GM23248 (cell line): ENCODE results near the gene EGFL7. TPM values are rescaled to one million over a fixed set of nuclear protein-coding genes. Genes with fewer than 3 reads are reported as not detected.

Experiments
- DNase-seq: peaks from one replicate; pipeline ENCODE4 v3.0.0-alpha.2; 2015
- H2AFZ ChIP-seq: fragments of 200-600 bp; sonication (generic); 2 replicates; pipeline ENCODE4 v1.6.1; 2016; ENCODE audit warnings: antibody characterized with exemption
- H3F3A ChIP-seq: fragments of 200-600 bp; sonication (generic); 2 replicates; pipeline ENCODE4 v1.6.1; 2016; ENCODE audit warnings: mild to moderate bottlenecking, antibody characterized with exemption, mixed run types; ENCODE audit not compliant: insufficient read depth
- H3K27ac ChIP-seq: fragments of 200-600 bp; sonication (generic); 2 replicates; pipeline ENCODE4 v1.5.1; 2016; ENCODE audit warnings: mild to moderate bottlenecking
- H3K27me3 ChIP-seq: fragments of 200-600 bp; sonication (generic); replicated peaks from 2 replicates; pipeline ENCODE4 v1.6.1; 2016; ENCODE audit warnings: mild to moderate bottlenecking; ENCODE audit not compliant: insufficient read depth
- H3K36me3 ChIP-seq: fragments of 200-600 bp; sonication (generic); 2 replicates; pipeline ENCODE4 v1.6.1; 2016; ENCODE audit warnings: low read depth, mild to moderate bottlenecking
- H3K4me1 ChIP-seq: fragments of 200-600 bp; sonication (generic); 2 replicates; pipeline ENCODE4 v1.6.1; 2016; ENCODE audit warnings: mild to moderate bottlenecking; ENCODE audit not compliant: insufficient read depth
- H3K4me2 ChIP-seq: fragments of 200-600 bp; sonication (generic); one replicate; pipeline ENCODE4 v1.6.1; 2016; ENCODE audit warnings: mild to moderate bottlenecking; ENCODE audit not compliant: unreplicated experiment
- H3K4me3 ChIP-seq: fragments of 200-600 bp; sonication (generic); 2 replicates; pipeline ENCODE4 v1.5.1; 2016; ENCODE audit warnings: mild to moderate bottlenecking
- H3K79me2 ChIP-seq: fragments of 200-600 bp; sonication (generic); 2 replicates; pipeline ENCODE4 v1.6.1; 2016; ENCODE audit warnings: mild to moderate bottlenecking; ENCODE audit not compliant: insufficient read depth
- H3K9ac ChIP-seq: fragments of 200-600 bp; sonication (generic); 2 replicates; pipeline ENCODE4 v1.6.1; 2016; ENCODE audit warnings: mild to moderate bottlenecking
- H3K9me2 ChIP-seq: fragments of 200-600 bp; sonication (generic); 2 replicates; pipeline ENCODE4 v1.6.1; 2016; ENCODE audit warnings: mixed run types, mild to moderate bottlenecking, moderate library complexity; ENCODE audit not compliant: insufficient read depth
- H3K9me3 ChIP-seq: fragments of 200-600 bp; sonication (generic); one replicate; pipeline ENCODE4 v1.6.1; 2017; ENCODE audit warnings: low read depth
- H4K20me1 ChIP-seq: fragments of 200-600 bp; sonication (generic); 2 replicates; pipeline ENCODE4 v1.6.0; 2016; ENCODE audit not compliant: insufficient read depth
- EZH2 ChIP-seq: fragments of 200-600 bp; sonication (generic); IDR thresholded peaks from 2 replicates; pipeline ENCODE4 v1.6.1; 2018; ENCODE audit warnings: antibody characterized with exemption, mild to moderate bottlenecking; ENCODE audit not compliant: insufficient read depth, poor library complexity, severe bottlenecking
- EZH2phosphoT487 ChIP-seq: fragments of 200-600 bp; sonication (generic); IDR thresholded peaks from 2 replicates; pipeline ENCODE4 v1.6.1; 2018; ENCODE audit warnings: antibody characterized with exemption, moderate library complexity, mild to moderate bottlenecking, low read depth; ENCODE audit not compliant: insufficient read depth
- WGBS, 2 experiments: methylation state at CpG; one replicate each; pipeline ENCODE4 v1.1.6; 2015 to 2017; ENCODE audit warnings: low lambda C conversion rate in 2 of 2, low coverage in 1 of 2; ENCODE audit errors: missing lambda C conversion rate in 2 of 2; 5-methylcytosine and 5-hydroxymethylcytosine counted together
- in situ Hi-C: fragments of 300-500 bp; cut with MboI; formaldehyde crosslinking; loops from 2 replicates; pipeline ENCODE4 v1.15.0; 2020
- polyA plus RNA-seq: library from polyadenylated mRNA; unstranded; fragments of >200 nt; fragmentation: Nextera tagmentation; extraction: Ambion mirVana; gene quantifications from 2 replicates; pipeline ENCODE4 v1.2.1, GENCODE V29; 2016
- total RNA-seq: library from RNA; depleted of rRNA; stranded (reverse); fragments of >200 nt; shearing (Covaris generic); gene quantifications from 2 replicates; pipeline ENCODE4 v1.2.3, GENCODE V29; 2014

The EGFL7 gene
- total and polyA plus RNA-seq, 2 experiments from 2014 or later: 13.7 to 15.3 TPM

GRCh38 chr9:136670576-136671253 lies 8.0 kb downstream of the EGFL7 start:
- no peak overlapping the region for H3K4me3 ChIP-seq
- no peaks in the 10 kb centered on the region for H3K27me3 ChIP-seq
- H3K9ac ChIP-seq: no peak overlapping the region
- no peaks in the 10 kb centered on the region for H3K36me3 ChIP-seq
- H3K9me3 ChIP-seq: no peaks in the 10 kb centered on the region
- DNase-seq: peak; percentile 39
- no peaks in the 10 kb centered on the region for H3F3A ChIP-seq
- no peaks in the 10 kb centered on the region for H3K79me2 ChIP-seq
- H3K4me2 ChIP-seq: no peak overlapping the region
- WGBS, 2 experiments: 46 to 54% methylated on average over 26 to 36 of the region's 36 CpGs
- TF ChIP-seq EZH2: no peak
- TF ChIP-seq EZH2phosphoT487: no peak
- in situ Hi-C loops: no loop called here
- no peaks in the 10 kb centered on the region for H4K20me1 ChIP-seq
- no peak overlapping the region for H3K27ac ChIP-seq
- no peaks in the 10 kb centered on the region for H3K4me1 ChIP-seq
- H2AFZ ChIP-seq: no peak overlapping the region
- H3K9me2 ChIP-seq: no peaks in the 10 kb centered on the region

GRCh38 chr9:136671254-136671614 lies 8.5 kb downstream of the EGFL7 start:
- in situ Hi-C loops: no loop called here
- no peaks in the 10 kb centered on the region for H3K9me2 ChIP-seq
- no peaks in the 10 kb centered on the region for H3K4me1 ChIP-seq
- H3K27me3 ChIP-seq: no peaks in the 10 kb centered on the region
- no peaks in the 10 kb centered on the region for H3F3A ChIP-seq
- H3K79me2 ChIP-seq: no peaks in the 10 kb centered on the region
- no peak overlapping the region for H3K4me2 ChIP-seq
- no peak overlapping the region for H2AFZ ChIP-seq
- no peak for DNase-seq
- no peaks in the 10 kb centered on the region for H4K20me1 ChIP-seq
- no peaks in the 10 kb centered on the region for H3K36me3 ChIP-seq
- H3K4me3 ChIP-seq: no peak overlapping the region
- no peak overlapping the region for H3K27ac ChIP-seq
- TF ChIP-seq EZH2phosphoT487: no peak
- no peak for TF ChIP-seq EZH2
- H3K9me3 ChIP-seq: no peaks in the 10 kb centered on the region
- no peak overlapping the region for H3K9ac ChIP-seq
- WGBS, 2 experiments: 10 to 19% methylated on average over 8 to 12 of the region's 12 CpGs

- 46 to 48% methylated on average over 25 to 26 of the region's 27 CpGs for WGBS, 2 experiments
- Histone ChIP-seq H3K9ac (no peak overlapping the region), H3K4me3 (no peak overlapping the region), H3K36me3 (no peaks in the 10 kb centered on the region), H3K9me2 (no peaks in the 10 kb centered on the region), H3K27ac (no peak overlapping the region), H3F3A (no peaks in the 10 kb centered on the region), H3K27me3 (no peaks in the 10 kb centered on the region), H3K79me2 (no peaks in the 10 kb centered on the region), H3K4me1 (no peaks in the 10 kb centered on the region), H3K4me2 (no peak overlapping the region), H2AFZ (no peak overlapping the region), H3K9me3 (no peaks in the 10 kb centered on the region), H4K20me1 (no peaks in the 10 kb centered on the region)
- peak; percentile 59 for DNase-seq
- TF ChIP-seq EZH2phosphoT487 (no peak), EZH2 (no peak)
- in situ Hi-C loops: no loop called here
These were observed 9.1 kb downstream of the EGFL7 start for GRCh38 chr9:136671646-136672430.

GRCh38 chr9:136672431-136673087 lies 9.8 kb downstream of the EGFL7 start:
- H3K9ac ChIP-seq: no peak overlapping the region
- WGBS, 2 experiments: 80 to 82% methylated on average over 11 to 14 of the region's 14 CpGs
- in situ Hi-C loops: no loop called here

More at GRCh38 chr9:136672431-136673087, 9.8 kb downstream of the EGFL7 start:
- Histone ChIP-seq H3K27me3 (no peaks in the 10 kb centered on the region), H3K9me2 (no peaks in the 10 kb centered on the region), H3K36me3 (no peaks in the 10 kb centered on the region), H3K27ac (no peak overlapping the region), H3F3A (no peaks in the 10 kb centered on the region), H4K20me1 (no peaks in the 10 kb centered on the region), H3K79me2 (no peaks in the 10 kb centered on the region), H2AFZ (no peak overlapping the region), H3K9me3 (no peaks in the 10 kb centered on the region), H3K4me3 (no peak overlapping the region), H3K4me2 (no peak overlapping the region), H3K4me1 (no peaks in the 10 kb centered on the region)
- TF ChIP-seq EZH2phosphoT487 (no peak), EZH2 (no peak)
- no peak for DNase-seq
